ENCODE measurements around the gene RNF150. TPM values are rescaled to one million over a fixed set of nuclear protein-coding genes. Genes with fewer than 3 reads are reported as not detected.

RNF150 gene
- total and polyA plus RNA-seq, 2 of the 8 experiments (the other 6 are each of a cell fraction or from before 2014, with no cell fraction given) = 3.4 to 4.8 TPM

DNA sequence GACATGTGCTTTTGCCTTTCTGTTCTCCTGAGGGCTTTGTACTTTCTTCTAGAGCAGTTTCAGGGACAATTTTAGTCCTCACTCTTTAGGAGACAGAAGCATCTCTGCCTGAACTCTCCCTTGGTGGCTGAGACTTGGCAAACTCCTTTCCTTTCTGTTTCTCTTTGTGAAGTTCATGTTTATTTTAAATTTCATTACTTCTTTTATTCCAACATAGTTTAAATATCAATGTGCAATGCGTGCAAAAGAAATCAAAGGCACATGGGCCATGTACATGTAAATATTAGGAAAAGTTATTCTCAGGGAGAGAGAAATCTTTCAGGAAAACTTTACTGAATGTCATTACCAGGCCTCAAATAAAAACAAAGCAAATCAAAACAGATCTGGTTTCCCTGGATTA, 177.6 kb downstream of the RNF150 start (continued):
- TF ChIP-seq HDAC6 (IDR thresholded peaks at IDR 0.05; ENCODE audit: low read depth, low read length) (no peak), SUZ12 (IDR thresholded peaks at IDR 0.05; ENCODE audit: low read length) (no peak), GABPA (IDR thresholded peaks at IDR 0.05; ENCODE audit: borderline replicate concordance, insufficient read depth, low read length) (no peak), BRCA1 (IDR thresholded peaks at IDR 0.05; ENCODE audit: low read depth, low read length) (no peak), GTF2F1 (IDR thresholded peaks at IDR 0.05; ENCODE audit: borderline replicate concordance, low read depth, low read length) (no peak)

All from H1 (cell line).